Natural killer cell (primary cell): ENCODE results near the gene PLPP3. TPM values are rescaled to one million over a fixed set of nuclear protein-coding genes. Genes with fewer than 3 reads are reported as not detected.

Experiments
- ATAC-seq, 3 donors: fragments of 150-1000 bp in 2 of 3; fragments of 200-7000 bp in 1 of 3; cut with Tn5 transposase; 1 replicate in 1 of 3; 2 replicates in 2 of 3; pipeline ENCODE4 v1.10.0; 2021; ENCODE audit warnings: mild to moderate bottlenecking in 2 of 3, moderate library complexity in 2 of 3
- DNase-seq, 2 donors: peaks; one replicate each; pipeline versions ENCODE4 v3.0.0 to v3.0.0-alpha.2; 2013 to 2021; ENCODE audit warnings: mixed read lengths in 1 of 2
- H3K27ac ChIP-seq: one replicate; pipeline ENCODE4 v1.5.1; 2013; ENCODE audit warnings: mild to moderate bottlenecking, low read length
- H3K27me3 ChIP-seq: one replicate; pipeline ENCODE4 v1.6.1; 2013; ENCODE audit warnings: low read length; ENCODE audit not compliant: control insufficient read depth, insufficient read depth
- H3K36me3 ChIP-seq: one replicate; pipeline ENCODE4 v1.6.1; 2013; ENCODE audit warnings: low read length; ENCODE audit not compliant: control insufficient read depth, insufficient read depth
- H3K4me1 ChIP-seq: one replicate; pipeline ENCODE4 v1.6.1; 2013; ENCODE audit warnings: low read length; ENCODE audit not compliant: control insufficient read depth, insufficient read depth
- H3K4me3 ChIP-seq: one replicate; pipeline ENCODE4 v1.5.1; 2013; ENCODE audit warnings: low read length
- H3K9me3 ChIP-seq: one replicate; pipeline ENCODE4 v1.6.1; 2013; ENCODE audit warnings: low read length; ENCODE audit not compliant: control insufficient read depth, insufficient read depth
- H3K27ac Mint-ChIP-seq, 2 donors: one replicate each; pipeline ENCODE4 v1.8.0; 2022; ENCODE audit warnings: mild to moderate bottlenecking in 2 of 2, mixed read lengths in 2 of 2, moderate library complexity in 1 of 2
- H3K27me3 Mint-ChIP-seq, 2 donors: one replicate each; pipeline ENCODE4 v1.8.0; 2022; ENCODE audit warnings: low read depth in 2 of 2, mixed read lengths in 2 of 2
- H3K36me3 Mint-ChIP-seq: one replicate; pipeline ENCODE4 v1.8.0; 2022; ENCODE audit warnings: mixed read lengths
- H3K4me1 Mint-ChIP-seq, 2 donors: one replicate each; pipeline ENCODE4 v1.8.0; 2022; ENCODE audit warnings: mixed read lengths in 2 of 2
- H3K4me3 Mint-ChIP-seq: one replicate; pipeline ENCODE4 v1.8.0; 2022; ENCODE audit warnings: mild to moderate bottlenecking, moderate library complexity, mixed read lengths
- H3K9me3 Mint-ChIP-seq, 2 donors: one replicate each; pipeline ENCODE4 v1.8.0; 2022; ENCODE audit warnings: mixed read lengths in 2 of 2
- CTCF ChIP-seq: fragments of 200-600 bp; IDR thresholded peaks from one replicate; pipeline ENCODE4 v1.8.0; 2022; ENCODE audit warnings: antibody characterized with exemption
- WGBS: methylation state at CpG from one replicate; pipeline ENCODE4 v1.1.7; 2013; ENCODE audit warnings: missing lambda C conversion rate; ENCODE audit not compliant: insufficient coverage; 5-methylcytosine and 5-hydroxymethylcytosine counted together
- intact Hi-C: fragments of 100-400 bp; cut with micrococcal nuclease; formaldehyde crosslinking; loops from one replicate; pipeline ENCODE4 v1.14.2; 2022
- total RNA-seq, 4 donors: library from RNA; stranded (reverse); fragments of 120-200 nt in 1 of 4; gene quantifications; one replicate each; pipeline versions ENCODE4 v1.2.3 to v1.2.4, GENCODE V29; 2013 to 2022

PLPP3 gene
- total RNA-seq, 3 donors from 2014 or later (not counting 1 experiment from before 2014, with no cell fraction given), result 0.11 to 0.50 TPM; not detected in 1

GRCh38 chr1:56535362-56535761, 44.0 kb downstream of the PLPP3 start:
- Histone ChIP-seq H3K4me1 (no peaks in the 10 kb centered on the region), H3K36me3 (no peaks in the 10 kb centered on the region), H3K4me3 (no peak overlapping the region), H3K27ac (no peak overlapping the region), H3K9me3 (no peaks in the 10 kb centered on the region), H3K27me3 (no peaks in the 10 kb centered on the region)
- DNase-seq, result no peak
- H3K9me3 Mint-ChIP-seq, result no peaks in the 10 kb centered on the region
- TF ChIP-seq CTCF, result no peak
- no peak overlapping the region for H3K27ac Mint-ChIP-seq
- peaks cover 5 to 24% of the 10 kb centered on the region in 2 donors for H3K27me3 Mint-ChIP-seq
- no peak for ATAC-seq
- H3K4me3 Mint-ChIP-seq, result no peak overlapping the region
- no peaks in the 10 kb centered on the region for H3K4me1 Mint-ChIP-seq
- intact Hi-C loops, result no loop called here
- no peaks in the 10 kb centered on the region for H3K36me3 Mint-ChIP-seq
- 96% methylated on average over 2 of the region's 2 CpGs for WGBS

GRCh38 chr1:56534130-56534651, 45.2 kb downstream of the PLPP3 start:
- Mint-ChIP-seq H3K27ac (no peak overlapping the region), H3K9me3 (no peaks in the 10 kb centered on the region), H3K4me1 (no peaks in the 10 kb centered on the region), H3K4me3 (no peak overlapping the region), H3K36me3 (no peaks in the 10 kb centered on the region), H3K27me3 (peaks cover 5 to 18% of the 10 kb centered on the region in 2 donors)
- no peak for DNase-seq
- intact Hi-C loops, result no loop called here
- TF ChIP-seq CTCF, result no peak
- H3K4me3 ChIP-seq, result no peak overlapping the region
- no peak overlapping the region for H3K27ac ChIP-seq
- no peaks in the 10 kb centered on the region for H3K27me3 ChIP-seq
- no peaks in the 10 kb centered on the region for H3K36me3 ChIP-seq
- H3K4me1 ChIP-seq, result no peaks in the 10 kb centered on the region
- ATAC-seq, result no peak
- 79% methylated on average over 5 of the region's 5 CpGs for WGBS
- no peaks in the 10 kb centered on the region for H3K9me3 ChIP-seq

GRCh38 chr1:56533621-56534020, 45.7 kb downstream of the PLPP3 start:
- H3K27me3 ChIP-seq, result no peaks in the 10 kb centered on the region
- no peak overlapping the region for H3K27ac ChIP-seq
- ATAC-seq (no peak), DNase-seq (no peak)
- no peaks in the 10 kb centered on the region for H3K9me3 Mint-ChIP-seq
- H3K36me3 ChIP-seq, result no peaks in the 10 kb centered on the region
- H3K9me3 ChIP-seq, result no peaks in the 10 kb centered on the region
- 79% methylated on average over 3 of the region's 4 CpGs for WGBS
- TF ChIP-seq CTCF, result no peak
- peaks cover 5 to 14% of the 10 kb centered on the region in 2 donors for H3K27me3 Mint-ChIP-seq
- no peak overlapping the region for H3K4me3 ChIP-seq
- H3K4me1 Mint-ChIP-seq, result no peaks in the 10 kb centered on the region
- no peaks in the 10 kb centered on the region for H3K36me3 Mint-ChIP-seq
- H3K4me1 ChIP-seq, result no peaks in the 10 kb centered on the region
- intact Hi-C loops, result no loop called here
- no peak overlapping the region for H3K4me3 Mint-ChIP-seq
- H3K27ac Mint-ChIP-seq, result no peak overlapping the region

- DNase-seq, result no peak
- no peak for TF ChIP-seq CTCF
- Mint-ChIP-seq H3K27me3 (peaks cover 3 to 10% of the 10 kb centered on the region in 2 donors), H3K9me3 (no peaks in the 10 kb centered on the region), H3K4me1 (no peaks in the 10 kb centered on the region), H3K27ac (no peak overlapping the region), H3K4me3 (no peak overlapping the region), H3K36me3 (no peaks in the 10 kb centered on the region)
- no peaks in the 10 kb centered on the region for H3K9me3 ChIP-seq
- H3K4me3 ChIP-seq, result no peak overlapping the region
- H3K27ac ChIP-seq, result no peak overlapping the region
- intact Hi-C loops, result no loop called here
- WGBS, result 83% methylated on average over 3 of the region's 3 CpGs
- ATAC-seq, result no peak
- no peaks in the 10 kb centered on the region for H3K36me3 ChIP-seq
- no peaks in the 10 kb centered on the region for H3K4me1 ChIP-seq
- H3K27me3 ChIP-seq, result no peaks in the 10 kb centered on the region
Measured at GRCh38 chr1:56533197-56533596, 46.2 kb downstream of the PLPP3 start.
